Anterior cingulate cortex (tissue), 58 donors: ENCODE data around the gene FGD4.
A peak's percentile ranks its signal among the peaks of the same experiment; 100 is the strongest.

Experiments used
- DNase-seq, 58 donors: peaks; one replicate each; lab custom pipeline; 2025; lab: John Stamatoyannopoulos, UW

Gene FGD4

GRCh38 chr12:32402170-32402569 is 2.8 kb downstream of the FGD4 start:
- no peak for DNase-seq

GRCh38 chr12:32402946-32403345 is 3.6 kb downstream of the FGD4 start:
- no peak for DNase-seq

GRCh38 chr12:32407795-32408194 is 8.4 kb downstream of the FGD4 start:
- DNase-seq: no peak

GRCh38 chr12:32413412-32413811 is 14.1 kb downstream of the FGD4 start:
- no peak for DNase-seq

DNA sequence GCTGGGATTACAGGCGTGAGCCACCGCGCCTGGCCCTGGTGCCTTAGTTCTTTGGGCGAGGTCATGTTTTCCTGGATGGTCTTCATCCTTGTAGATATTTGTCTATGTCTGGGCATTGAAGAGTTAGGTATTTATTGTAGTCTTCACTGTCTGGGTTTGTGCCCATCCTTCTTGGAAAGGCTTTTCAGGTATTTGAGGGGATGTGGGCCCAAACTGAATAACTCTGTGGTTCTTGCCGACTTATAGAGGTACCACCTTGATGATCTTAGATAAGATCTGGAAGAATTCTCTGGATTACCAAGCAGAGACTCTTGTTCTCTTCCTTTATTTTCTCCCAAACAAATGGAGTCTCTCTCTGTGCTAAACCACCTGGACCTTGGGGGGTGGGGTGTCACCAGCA is 18.9 kb downstream of the FGD4 start:
- no peak for DNase-seq

GRCh38 chr12:32418903-32419519 is 19.7 kb downstream of the FGD4 start:
- DNase-seq: no peak

DNA sequence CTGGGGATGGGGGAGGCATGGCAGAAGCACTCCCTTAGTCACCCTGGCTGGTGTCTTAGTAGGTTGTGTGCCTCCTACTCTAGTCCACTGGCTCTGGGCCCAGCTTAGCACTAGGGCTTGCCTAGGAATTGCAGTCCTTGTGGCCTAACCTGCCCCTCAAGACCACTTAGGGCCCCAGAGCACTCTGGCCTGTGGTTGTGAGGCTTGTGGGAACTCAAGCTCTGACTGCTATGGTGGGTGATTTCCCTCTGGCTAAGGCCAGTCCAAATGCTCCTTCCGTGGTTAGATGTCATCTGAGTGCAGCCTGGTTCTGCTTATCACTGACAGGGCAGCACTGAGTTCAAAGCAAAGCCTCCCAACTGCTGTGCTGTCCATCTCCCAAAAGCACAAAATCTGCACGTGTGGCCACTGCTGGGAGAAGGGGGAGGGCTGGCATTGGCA is 20.2 kb downstream of the FGD4 start:
- DNase-seq: peak in 3 of 58 donors; percentile 5 to 12 (median 8)

GRCh38 chr12:32420356-32420755 is 21.0 kb downstream of the FGD4 start:
- DNase-seq: no peak

DNA sequence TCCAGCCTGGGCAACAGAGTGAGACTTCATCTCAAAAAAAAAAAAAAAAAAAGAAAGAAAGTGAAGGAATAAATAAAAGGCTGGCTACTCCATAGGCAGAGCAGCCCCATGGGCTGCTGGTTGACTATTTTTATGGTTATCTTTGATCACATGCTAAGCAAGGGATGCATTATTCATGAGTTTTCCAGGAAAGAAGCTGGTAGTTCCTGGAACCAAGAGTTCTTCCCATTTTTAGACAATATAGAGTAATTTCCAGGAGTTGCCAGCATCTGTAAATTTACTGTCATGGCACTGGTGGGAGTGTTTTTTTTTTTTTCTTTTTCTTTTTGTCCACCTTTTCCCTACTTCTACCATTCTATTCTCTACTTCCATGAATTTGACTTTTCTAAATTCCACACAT is 24.2 kb downstream of the FGD4 start:
- DNase-seq: no peak

- DNase-seq: no peak
Measured at GRCh38 chr12:32431025-32431424, 31.7 kb downstream of the FGD4 start.

- no peak for DNase-seq
Measured at GRCh38 chr12:32435921-32436705, 36.8 kb downstream of the FGD4 start.

DNA sequence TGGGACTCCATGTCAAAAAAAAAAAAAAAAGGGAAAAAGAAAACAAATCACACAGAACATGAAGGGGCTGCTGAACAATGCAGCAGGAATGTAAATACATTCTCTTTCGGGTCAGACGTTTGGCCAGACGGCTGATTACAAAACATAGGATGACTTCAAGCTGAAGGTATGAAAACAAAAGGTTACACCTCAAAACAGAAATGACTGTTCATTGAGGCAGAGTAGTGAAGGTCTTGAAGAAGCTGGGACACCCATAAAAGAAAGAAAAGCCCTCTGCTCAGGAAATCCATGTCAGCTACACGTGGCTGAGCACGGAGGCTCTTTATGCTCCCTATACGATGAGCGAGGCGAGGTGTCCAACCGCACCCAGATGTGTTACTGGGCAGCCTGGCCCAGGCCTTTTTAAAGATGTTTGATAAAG is 37.7 kb downstream of the FGD4 start:
- DNase-seq: no peak

DNA sequence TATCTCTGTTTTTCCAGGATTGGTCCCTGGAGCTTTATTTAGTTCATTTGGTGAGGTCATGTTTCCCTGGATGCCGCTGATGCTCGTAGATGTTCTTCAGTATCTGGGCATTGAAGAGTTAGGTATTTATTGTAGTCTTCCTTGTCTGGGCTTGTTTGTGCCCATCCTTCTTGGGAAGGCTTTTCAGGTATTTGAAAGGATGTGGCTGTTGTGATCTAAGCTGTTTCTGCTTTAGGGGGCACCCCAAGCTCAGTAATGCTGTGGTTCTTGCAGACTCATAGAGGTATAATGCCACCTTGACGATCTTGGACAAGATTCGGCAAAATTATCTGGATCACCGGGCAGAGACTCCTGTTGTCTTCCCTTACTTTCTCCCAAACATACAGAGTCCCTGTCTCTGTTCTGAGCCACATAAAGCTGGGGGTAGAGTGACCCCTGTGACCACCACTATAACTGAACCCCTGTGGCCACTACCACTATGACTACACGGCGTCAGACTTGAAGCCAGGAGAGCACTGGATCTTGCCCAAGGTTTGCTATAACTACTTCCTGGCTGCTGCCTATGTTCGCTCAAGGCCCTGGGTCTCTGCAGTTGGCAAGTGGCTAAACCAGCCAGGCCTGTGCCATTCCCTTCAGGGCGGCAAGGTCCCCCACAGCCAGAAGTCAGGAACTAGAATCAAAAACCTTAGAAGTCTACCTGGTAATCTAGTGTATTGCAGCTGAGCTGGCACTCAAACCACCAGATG is 40.9 kb downstream of the FGD4 start:
- no peak for DNase-seq

GRCh38 chr12:32443491-32443890 is 44.1 kb downstream of the FGD4 start:
- no peak for DNase-seq

DNA sequence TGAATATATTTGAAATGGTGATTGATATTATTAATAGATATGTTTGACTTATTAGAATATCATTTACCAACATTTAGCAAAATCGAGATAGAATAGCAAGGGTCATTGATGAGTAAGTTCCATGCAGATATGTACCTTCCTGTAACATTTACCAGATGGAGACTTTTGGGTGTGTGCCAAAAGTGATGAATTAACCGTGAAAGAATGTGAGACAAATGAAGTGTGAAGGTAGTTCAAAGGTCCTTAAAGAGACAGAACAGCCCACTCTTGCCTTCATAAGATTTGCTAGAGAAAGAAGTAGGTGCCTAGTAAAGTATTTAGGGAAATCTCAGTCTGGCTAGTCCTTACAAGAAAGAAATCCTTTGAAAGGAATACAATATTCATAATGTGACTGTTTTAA is 45.5 kb downstream of the FGD4 start:
- no peak for DNase-seq

DNA sequence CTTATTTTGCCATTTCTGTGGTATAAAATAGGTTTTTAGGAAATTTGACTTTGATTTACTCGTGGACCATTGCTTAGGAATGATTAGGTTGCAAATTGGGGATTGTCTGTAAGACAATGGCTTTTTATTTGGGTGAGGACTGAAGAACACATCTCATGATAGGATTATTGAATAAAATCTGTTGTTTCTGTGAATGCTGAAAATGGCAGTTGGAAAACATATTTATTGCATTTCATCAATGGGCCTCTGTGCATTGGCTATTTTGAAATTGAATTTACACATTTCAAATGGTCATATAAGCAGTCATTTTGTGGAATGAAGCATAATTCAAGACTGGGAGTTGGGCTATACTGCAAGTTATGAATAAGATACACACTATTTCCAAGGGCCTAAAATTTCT is 46.0 kb downstream of the FGD4 start:
- DNase-seq: no peak

- DNase-seq: no peak
Measured at GRCh38 chr12:32446316-32447119, 47.2 kb downstream of the FGD4 start.

DNA sequence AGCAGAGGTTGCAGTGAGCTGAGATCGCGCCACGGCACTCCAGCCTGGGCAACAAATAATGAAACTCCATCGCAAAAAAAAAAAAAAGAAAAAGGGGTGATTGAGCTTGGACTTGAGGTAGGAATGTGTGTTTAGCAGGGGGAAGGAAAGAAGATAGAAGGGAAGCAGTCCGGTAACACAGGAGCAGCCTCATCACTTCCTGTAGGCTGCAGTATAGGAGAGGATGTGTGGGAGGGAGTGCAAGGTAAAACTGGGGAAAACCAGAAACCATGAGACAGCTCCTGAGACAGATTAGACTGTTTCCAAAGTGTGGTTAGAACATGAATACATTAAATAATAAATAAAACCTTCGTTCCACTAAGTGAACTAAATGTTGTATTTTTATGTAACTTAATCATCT is 49.2 kb downstream of the FGD4 start:
- no peak for DNase-seq

GRCh38 chr12:32450363-32450762 is 51.0 kb downstream of the FGD4 start:
- no peak for DNase-seq

GRCh38 chr12:32450768-32451167 is 51.4 kb downstream of the FGD4 start:
- no peak for DNase-seq

DNA sequence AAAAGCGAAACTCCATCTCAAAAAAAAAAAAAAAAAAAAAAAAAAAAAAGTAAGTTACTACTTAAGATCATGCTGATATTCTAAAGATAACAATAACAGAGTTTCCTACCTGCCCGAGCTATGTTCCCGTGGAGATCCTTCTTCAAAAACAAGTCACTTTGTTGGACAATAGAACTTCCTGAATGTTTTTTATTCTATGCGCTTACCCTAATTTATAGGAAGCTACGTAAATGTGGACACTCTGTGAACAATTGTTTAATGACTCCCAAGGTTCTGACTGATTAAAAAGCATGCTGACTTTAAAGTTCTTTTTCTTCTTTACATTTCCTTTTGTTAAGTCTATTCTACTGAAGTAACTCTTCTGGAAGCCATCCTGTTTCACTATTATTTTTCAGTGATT is 52.5 kb downstream of the FGD4 start:
- DNase-seq: no peak
